ENCODE data around the gene GMPR2.

Gene GMPR2

DNA sequence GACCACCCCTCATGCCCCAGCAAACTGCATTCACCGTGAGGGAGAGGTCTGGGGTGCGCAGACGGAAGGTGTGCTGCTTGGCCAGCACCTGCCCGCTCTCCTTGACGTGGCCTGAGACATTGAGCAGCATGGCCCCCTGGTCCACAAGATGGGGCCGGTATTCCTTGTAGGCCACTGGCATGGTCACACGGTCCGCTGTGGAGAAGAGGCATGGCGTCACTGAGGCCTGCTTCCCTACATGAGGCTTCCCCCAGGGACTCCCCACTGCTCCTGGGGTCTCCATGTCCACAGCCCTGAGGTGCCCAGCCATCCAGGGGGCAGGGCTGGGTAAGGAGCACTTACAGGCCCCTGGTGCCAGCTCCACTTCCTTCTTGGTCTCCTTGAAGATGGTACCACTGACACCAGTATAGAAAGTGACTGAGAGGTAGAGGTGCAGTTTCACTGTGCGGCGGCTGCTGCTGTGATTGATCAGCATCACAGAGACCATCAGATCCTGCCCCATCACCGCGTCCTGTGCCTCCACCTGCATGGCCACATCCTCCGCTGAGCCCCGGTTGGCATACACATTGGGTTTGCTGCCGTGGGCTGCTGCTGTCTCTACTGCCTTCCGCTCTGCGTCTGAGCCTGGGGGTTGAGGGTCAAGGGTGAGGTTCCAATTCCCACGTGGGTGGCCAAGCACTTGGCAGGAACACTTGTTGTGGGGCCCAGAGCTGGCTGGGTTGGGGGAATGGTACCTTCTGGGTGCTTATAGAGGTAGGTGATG, 22.1 kb downstream of the GMPR2 start:
- no peak for DNase-seq

DNA sequence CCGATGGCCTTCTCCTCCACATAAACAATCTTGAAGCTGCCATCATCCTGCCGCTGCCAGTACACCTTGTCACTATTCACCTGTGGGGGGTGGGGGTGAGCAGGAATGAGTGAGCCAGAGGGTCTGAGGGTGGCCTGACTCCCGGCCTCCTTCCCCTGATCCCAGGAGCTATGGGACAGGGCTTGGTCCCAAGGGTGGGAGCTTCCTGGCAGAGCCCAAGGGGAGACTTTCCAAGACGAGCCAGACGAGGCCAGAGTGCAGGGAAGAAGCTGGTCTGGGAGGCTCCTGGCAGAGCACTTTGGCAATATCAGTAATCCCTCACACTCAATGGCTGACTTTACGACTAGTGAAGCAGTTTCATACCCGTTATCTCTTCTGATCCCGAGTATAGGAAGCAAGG, 22.7 kb downstream of the GMPR2 start:
- no peak for DNase-seq

DNA sequence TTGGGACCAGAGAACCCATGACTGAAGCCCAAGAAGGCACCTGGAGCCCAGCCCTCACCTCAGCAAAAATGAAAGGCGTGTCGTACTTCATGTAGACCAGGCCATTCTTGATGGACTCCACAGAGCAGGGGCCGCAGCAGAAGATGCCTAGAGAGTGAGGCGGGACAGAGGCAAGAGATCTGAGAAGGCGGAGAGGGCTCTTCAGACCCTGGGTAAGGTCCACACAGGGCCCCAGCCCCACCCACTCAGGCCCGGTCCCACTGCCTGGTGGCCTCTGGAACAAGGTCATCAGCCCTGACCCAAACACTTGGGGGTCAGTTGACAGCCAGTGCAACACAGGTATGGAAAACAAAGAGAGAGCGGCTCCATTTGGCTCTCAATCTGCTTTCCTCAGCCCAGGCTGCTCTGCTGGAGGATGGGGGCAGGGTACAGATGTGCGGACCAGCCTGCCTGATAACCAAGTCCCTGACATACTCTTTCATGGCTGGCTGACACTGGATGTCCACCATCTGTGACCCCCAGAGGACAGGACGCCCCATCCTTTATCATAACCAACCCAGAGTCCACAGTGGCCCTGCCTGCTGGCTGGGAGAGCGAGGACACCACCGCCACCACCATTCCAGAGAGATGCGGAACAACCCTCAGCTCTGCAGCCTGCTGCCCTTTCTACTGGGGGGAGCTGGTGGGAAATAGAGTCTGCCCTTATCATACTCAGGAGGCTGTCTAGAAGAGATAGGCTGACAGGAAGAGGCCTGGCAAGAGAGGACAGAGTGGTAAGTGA, 23.4 kb downstream of the GMPR2 start:
- no peak for DNase-seq

DNA sequence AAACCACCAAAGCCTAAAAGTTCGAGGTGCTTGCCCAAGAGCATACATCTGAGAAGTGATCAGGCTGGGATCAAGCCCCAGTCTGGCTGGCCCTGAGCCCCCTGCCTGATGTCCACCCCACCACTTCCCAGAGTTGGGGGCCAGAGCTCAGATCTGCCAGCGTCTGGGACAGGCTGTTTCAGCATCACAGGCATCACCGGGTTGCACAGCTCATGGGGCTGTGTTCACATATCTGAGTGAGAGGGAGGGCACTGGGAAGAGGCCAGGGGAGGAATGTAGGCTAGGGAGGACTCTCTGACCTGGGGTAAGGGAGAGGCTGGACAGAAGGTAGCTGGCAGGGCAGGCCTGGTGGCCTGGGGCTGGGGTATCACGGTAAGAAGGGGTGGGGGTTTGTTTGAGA, 24.2 kb downstream of the GMPR2 start:
- no peak for DNase-seq

DNA sequence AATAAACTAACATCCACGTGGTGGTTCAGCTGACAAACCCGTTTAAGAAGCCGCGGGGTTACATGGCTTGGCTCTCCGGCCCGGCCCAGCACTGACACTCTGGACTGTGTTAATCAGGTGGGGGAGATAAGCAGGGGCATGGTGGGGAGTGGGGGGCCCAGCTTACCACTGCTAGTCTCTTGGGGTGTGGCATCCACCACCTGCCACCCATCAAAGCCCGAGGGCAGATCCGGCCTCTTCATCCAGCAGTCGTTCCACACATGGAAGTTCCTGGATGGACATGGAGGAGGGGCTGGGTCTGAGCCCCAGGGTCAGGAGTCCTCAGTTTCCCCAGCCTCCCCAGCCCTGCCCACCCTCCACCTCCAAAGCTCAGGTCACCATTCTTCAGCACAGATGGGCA, 25.4 kb downstream of the GMPR2 start:
- DNase-seq: no peak

DNA sequence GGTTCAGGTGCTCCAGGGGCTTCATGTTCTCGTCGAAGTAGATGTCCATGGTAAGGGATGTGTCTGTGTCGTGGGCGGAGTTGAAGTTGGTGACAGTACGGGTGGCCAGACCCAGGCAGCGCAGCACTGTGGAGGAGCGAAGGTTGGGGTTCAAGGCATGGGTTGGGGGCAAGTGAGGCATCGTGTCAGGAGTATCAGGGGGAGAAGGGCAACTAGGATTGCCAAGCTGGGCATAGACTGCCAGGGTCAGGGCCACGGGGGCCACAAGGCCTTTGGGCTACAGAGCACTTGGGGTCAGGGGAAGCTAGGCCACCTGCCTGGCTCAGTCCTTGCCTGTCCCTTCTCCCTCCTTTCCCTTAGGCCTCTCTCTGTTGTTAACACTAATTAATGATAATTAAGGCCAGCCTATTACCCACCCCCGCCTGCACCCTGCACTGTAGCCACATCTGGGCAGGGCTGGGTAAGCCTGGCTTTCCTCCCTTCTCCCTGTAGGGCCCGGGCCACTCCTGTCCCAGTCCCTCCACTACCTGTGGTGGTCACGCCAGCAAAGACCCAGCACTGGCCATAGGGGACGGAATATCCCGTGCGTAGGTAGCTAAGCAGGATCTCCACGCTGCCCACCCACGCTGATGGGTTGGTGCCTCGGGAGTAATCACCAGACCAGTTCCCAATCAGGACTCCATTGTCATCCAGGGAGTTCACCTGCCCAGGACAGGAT, 26.0 kb downstream of the GMPR2 start:
- no peak for DNase-seq

DNA sequence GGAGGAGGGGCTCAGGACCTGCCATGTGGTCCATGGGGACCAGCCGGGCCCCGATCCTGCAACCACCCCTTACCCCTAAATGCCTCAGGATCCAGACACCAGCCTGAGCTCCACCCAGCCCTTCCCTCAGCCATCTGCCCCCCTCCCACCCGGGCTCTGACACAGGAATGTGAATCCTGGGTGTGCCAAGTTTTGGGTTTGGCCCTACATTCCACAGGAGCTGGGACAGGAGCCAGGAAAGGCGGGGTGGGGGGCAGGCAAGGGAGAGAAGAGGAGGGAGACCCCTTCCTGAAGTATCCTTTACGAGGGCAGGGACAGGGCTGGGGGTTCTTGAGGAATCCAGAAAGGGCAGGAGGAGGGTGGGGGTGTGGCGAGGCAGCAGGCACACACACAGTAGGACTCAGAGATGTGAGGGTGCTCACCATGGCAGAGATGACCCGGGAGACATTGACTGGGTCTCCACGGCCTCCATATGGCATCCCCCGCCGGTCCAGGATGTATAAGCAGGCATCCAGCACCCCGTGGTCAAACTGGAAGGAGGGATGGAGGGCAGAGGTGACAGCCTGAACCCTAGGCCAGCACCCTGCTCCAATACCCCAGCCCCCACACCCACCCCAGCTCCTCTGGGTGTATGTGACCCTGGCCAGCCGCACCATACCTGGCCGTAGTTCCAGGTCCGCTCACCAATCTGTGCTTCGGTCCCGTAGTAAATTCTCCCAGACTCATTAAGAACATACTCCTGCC, 26.7 kb downstream of the GMPR2 start:
- DNase-seq: no peak

DNA sequence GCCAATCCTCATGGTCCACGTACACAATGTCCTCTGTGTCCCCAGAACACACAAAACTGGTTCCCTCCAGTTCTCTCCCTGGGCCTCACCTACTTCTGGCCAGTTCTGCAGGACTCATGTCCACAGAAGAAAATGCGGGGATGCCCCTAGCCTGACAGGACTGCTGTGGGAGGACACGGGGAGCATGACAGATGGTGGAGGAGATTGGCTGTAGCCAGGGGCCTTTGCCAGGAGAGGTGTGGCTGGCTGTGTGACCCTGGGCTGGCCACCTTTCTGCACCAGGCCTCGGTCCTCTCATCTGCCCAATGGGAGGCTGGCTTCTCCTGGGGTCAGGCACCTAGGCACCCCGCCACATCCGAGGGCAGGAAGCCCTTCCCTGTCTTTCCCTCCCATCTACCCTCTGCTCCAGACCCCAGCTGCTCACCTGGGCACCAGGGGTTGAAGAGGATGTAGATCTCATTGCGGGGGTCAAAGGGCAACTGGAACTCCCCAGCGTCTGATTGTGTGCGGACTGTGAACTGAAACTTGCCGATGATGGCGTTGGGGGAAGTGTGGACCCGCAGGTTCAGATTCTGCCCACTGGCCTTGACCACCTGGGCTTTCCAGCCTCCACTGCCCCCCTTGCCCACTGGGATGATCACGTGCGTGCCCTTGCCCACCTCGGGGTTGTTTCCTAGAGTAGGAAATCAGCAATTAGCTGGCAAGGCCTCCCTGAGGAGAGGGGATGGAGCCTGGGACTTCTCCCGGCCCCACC, 27.5 kb downstream of the GMPR2 start:
- no peak for DNase-seq

DNA sequence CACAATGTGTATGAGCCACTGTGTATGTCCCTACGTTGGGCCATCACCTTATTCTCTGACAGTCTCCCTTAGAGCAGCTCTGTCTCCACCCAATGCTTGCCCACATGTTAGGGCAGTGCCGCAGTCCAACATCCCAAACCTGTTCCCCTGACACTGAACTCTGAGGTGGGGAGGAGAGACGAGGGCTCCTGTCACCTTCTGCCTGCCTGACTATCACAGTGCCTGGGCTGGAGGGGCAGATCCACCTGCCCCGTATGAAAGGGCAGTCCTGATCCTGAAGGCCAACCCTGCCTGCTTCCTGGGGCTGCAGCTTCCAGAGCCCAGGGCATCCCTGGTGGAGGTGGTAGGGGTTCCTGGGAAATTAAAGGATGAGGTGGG, 28.0 kb downstream of the GMPR2 start:
- DNase-seq: no peak

DNA sequence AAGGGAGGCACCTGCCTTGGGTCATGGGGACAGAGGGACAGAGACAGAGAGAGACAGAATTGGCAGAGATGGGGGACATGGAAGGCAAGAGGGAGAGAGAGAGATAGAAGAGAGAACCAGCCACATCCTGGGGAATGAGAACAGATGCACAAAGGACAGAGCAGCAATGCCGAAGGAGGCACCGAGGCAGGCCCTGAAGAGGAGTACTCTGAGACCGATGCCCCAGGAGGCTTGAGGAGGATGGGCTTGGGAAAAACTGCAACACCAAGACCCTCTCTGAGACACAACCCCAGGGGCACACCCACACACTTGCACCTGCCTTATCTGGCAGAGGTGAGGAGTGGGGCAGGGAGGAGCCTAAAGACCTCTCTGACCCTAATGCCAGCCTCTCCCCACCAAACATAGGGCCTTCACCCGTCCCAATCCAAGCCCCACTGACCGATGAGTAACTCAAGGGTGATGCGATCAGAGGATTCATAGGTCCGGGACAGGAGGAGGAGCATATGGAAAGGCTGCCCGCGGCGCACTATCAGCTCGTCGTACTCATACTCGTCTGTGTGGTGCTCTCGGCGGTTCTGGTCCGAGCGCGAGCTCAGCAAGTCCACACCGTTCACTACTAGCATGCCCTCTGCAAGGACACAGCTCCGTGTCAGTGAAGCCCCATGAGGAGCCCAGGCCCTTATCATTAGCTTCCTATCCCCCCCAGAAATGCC, 28.7 kb downstream of the GMPR2 start:
- DNase-seq: no peak

DNA sequence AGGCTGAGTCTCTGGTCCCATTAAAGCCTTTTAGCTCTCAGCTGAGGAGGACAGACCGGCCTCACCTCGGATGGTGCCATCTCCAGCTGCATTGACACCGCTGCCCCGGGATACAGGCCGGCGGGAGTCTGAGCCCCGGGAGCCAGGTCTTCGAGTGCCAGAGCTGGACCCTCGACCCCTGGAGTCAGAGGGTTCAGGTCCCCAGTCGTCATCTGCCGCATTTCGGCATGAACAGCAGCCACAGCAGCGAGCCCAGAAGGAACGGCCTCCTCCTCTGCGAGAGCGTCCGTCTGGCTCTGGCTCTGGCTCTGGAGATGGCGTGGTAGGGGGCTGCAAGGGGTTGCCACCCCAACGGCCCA, 29.2 kb downstream of the GMPR2 start:
- DNase-seq: no peak

DNA sequence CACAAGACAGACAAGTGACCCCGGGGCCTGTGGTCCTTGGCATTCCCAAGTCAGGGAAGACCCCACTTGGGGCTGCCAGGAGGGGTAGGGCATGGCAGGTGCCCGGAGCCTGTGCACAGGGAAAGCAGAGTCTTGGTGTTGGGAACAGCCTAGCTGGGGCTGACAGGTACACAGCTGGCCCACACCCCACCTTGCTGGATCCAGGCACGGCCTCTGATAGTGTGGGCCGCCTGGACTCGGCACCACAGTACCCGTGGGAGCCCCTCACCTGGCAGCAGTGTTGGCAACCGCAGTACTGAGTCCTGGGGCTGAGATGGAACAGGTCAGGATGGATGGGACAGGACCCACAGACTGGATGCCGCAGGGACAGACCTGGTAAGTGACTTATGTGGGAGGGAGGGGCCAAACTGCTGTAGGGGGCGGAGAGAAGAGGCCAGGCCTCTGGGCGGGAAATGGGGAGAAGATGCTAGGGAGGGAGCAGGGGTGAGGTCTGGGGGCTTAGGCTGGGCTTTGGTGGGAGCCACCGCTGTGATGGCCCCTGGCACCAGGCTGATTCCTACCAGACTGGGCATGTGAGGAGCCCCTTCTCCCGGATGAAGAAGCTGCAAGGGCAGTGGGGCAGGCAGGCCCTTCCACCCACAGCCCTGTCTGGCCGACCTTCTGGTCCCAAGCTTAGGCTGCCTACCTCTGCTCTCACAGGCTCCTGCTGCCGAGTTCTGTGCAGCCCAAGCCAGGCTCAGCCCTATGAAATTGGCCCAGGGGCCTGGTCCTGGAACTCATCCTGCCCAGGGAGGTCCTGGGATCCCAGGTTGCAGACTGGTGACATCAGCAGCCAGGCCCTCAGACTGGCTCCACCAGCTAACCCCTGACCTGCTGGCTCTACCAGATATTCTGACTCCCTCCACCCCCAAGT, 30.3 kb downstream of the GMPR2 start, which contains the start of gene TGM1:
Gene TGM1 (minus strand): TSS at position 357 of the 913 bp plus-strand sequence. CDS start 825 bp downstream, outside the sequence.
- DNase-seq: no peak

DNA sequence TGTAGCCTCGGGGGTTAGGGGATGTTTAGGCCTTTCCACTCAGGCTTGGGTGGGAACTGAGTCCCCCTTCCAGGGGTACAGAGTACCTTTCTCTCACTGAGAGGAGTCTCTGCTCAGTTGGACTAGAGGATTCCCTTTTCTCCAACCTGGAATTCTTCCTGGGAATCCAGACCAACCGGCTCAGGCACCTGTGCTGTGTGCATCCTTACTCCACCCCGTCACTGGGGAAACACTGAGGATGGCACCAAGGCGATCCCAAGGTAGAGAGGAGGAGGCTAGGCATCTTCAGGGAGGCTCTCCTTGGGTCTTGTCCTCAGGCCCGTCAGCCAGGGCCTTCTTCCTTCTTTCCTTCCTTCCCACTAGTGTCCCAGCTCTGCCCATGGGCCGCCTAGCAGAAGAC, 31.1 kb downstream of the GMPR2 start:
- no peak for DNase-seq

DNA sequence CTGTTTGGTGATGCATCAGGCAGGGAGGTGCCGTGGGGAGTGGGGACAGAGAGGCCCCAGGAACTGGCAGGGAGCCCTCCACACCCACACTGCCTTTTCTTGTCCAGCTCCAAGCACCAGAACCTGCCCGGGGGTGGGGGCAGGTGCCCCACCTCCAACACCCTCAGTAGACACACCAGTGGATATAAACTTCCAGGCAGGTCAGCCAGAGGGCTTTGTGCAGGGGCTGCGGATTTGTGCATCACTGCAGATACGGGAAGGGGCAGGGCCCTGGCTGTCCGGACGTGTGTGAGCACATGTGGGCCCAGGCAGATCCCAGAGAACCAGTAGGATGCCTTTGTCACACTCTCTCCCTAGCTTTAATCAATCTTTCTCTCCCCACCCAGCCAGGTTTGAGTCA, 31.6 kb downstream of the GMPR2 start:
- no peak for DNase-seq

DNA sequence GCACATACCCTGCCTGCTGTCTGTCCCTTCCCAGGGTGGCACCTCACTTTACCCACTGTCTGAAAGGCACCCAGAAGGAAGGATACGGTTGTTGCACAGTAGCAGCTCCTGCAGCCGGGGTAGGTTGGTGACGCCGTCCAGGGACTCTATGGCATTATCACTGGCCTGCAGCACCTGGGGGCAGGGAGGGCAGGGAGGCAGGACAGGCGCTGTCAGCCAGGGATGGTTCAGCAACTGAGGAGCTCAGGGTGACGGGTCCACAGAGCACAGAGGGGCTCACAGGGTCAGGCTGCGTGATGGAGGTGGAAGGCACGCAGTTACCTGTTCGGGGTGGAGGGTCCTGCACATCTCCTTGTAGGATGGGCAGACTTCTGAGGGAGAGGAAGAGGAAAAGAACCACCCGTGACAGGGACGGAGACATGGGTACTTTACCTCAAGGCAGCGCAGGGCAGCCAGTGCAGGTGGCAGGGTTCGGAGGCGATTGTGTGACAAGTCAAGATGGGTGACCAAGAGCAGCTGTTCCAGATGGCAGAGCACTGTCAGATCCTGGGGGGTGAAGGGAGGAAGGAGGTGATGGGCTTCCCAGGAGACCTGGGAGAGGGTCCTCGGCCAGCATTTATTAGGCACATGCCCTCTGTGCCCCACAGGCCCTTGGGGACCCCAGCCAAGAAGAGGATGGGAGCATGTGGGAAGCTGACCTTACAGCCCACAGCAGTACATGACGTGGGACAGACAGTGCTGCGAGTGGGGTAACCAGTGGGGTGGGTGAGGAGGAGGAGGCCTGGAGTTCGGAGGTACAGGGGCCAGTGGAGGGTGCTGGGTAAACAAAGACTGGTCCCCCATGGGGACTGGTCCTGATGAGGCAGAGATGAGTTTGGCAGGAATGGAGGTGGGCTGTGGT, 33.9 kb downstream of the GMPR2 start:
- no peak for DNase-seq

DNA sequence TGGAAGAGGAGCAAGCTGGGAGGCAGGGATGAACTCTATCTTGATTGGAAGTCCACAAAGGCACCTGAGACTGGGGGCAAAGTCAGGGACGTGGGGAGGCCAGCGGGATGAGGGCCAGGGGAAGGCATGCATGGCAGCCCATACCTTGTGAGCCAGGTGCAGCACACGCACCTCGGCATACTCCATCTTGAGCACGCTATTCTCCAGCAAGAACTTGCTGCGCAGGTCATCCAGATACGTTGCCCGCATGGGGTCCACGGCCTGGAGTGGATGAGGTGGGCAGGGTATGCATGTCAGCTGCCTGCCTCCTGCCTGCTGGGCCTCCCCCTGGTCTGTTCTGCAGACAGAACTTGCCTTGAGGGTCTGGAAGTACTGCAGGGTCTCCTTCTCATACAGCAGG, 34.8 kb downstream of the GMPR2 start:
- no peak for DNase-seq

DNA sequence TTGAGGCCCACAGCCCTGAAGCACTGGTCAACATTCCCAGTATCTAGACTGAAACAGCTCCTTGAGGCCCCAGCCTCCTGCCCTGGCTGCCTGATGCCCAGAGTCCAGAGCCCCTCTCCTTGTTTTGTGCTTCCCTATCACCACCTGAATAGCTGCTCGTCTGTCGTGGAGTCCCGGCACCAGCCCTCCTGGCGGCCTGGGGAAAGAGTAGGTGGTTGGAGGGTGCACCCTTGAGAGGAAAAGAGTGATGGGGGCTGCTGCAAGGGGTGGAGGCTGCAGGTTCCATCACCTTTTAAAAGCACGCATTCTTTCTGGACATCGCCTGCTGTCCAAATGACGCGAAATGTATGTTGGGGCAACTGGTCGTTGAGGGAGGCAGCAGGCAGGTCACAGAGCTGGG, 35.5 kb downstream of the GMPR2 start:
- DNase-seq: no peak

DNA sequence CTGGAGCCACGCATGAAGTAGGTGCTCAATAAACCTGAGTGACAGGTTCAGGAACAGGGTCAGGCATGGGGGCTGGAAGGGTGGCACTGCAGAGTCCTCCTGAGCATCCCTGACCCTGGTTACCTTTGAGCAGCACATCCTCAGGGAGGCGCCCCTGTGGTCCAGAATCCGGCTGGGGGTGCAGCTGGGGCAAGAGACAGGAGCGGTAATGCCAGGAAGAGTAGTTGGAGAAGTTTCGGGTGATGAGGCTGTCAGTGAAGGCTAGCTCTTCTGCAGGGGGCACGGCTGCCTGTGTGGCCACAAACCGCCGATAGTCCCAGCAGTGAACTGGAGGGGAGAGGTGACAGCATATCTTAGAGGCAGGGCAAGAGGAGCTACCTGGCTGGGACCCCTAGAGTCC, 36.6 kb downstream of the GMPR2 start:
- no peak for DNase-seq

DNA sequence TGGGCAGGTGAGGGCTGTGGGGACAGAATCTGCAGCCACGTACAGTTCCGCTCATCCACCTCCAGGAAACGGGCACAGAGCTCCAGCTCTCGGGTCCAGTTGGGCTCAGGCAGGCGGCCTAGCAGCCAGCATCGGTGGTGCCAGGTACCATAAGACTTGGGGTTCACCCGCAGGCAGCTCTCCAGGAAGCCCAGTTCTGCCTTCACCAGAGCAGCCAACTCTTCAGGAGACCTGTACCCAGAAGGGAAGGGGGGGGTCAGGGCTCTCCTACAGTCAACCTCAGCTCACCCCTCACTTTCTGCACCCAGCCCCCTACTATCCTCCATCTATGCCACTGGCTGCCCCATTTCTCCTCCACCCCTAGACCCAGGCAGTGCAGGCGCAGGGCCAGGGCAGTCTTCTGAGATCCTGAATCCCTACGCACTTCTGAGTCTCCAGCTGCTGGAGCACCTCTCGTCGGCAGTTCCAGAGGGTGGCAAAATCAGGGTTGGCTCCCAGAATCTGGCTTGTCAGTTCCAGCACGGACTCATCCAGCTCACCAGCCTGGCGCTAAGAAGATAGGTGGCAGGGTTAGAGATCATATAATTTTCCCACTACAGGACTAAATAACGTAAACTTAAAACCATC, 37.3 kb downstream of the GMPR2 start:
- DNase-seq: no peak

All from activated T-cell treated with anti-CD3 and anti-CD28 coated beads, Interleukin-2, amount 50 U/mL, for 1 hour (primary cell).